Endothelial cell (in vitro differentiated cells): ENCODE data around the gene DAZAP1. TPM values are rescaled to one million over a fixed set of nuclear protein-coding genes. Genes with fewer than 3 reads are reported as not detected.

ENCODE experiments used
- DNase-seq: peaks from one replicate; pipeline ENCODE4 v3.0.0; 2021; ENCODE audit warnings: low spot score
- H3K27ac Mint-ChIP-seq: one replicate; pipeline ENCODE4 v1.8.0; 2021; ENCODE audit warnings: mixed read lengths, inconsistent platforms; ENCODE audit not compliant: unreplicated experiment
- H3K27me3 Mint-ChIP-seq: one replicate; pipeline ENCODE4 v1.8.0; 2021; ENCODE audit warnings: mild to moderate bottlenecking, moderate library complexity, mixed read lengths, inconsistent platforms; ENCODE audit not compliant: unreplicated experiment
- H3K36me3 Mint-ChIP-seq: one replicate; pipeline ENCODE4 v1.8.0; 2021; ENCODE audit warnings: mild to moderate bottlenecking, low read depth, mixed read lengths, inconsistent platforms; ENCODE audit not compliant: unreplicated experiment
- H3K4me1 Mint-ChIP-seq: one replicate; pipeline ENCODE4 v1.8.0; 2021; ENCODE audit warnings: mild to moderate bottlenecking, mixed read lengths, inconsistent platforms; ENCODE audit not compliant: unreplicated experiment
- H3K4me3 Mint-ChIP-seq: one replicate; pipeline ENCODE4 v1.8.0; 2021; ENCODE audit warnings: mild to moderate bottlenecking, mixed read lengths, inconsistent platforms; ENCODE audit not compliant: unreplicated experiment
- H3K9me3 Mint-ChIP-seq: one replicate; pipeline ENCODE4 v1.8.0; 2021; ENCODE audit warnings: mixed read lengths, inconsistent platforms; ENCODE audit not compliant: unreplicated experiment
- total RNA-seq: library from RNA; stranded (reverse); fragmentation: NEBNext Ultra II Directional; extraction: Animal tissue kit (Norgen Biotek cat#: 25700); gene quantifications from one replicate; pipeline ENCODE4 v1.2.1, GENCODE V29; 2021; ENCODE audit not compliant: unreplicated experiment
- TF ChIP-seq, protein P1 (sequence below): fragments of 200-600 bp; sonication (generic); IDR thresholded peaks from one replicate; pipeline ENCODE4 v1.5.0; 2021; ENCODE audit warnings: antibody characterized with exemption; ENCODE audit not compliant: unreplicated experiment

DAZAP1 gene
- total RNA-seq, 1 donor from 2014 or later, result 145 TPM

- no peaks in the 10 kb centered on the region for H3K27me3 Mint-ChIP-seq
- H3K4me1 Mint-ChIP-seq, result peaks cover 3% of the 10 kb centered on the region
- TF ChIP-seq, protein P1, sequence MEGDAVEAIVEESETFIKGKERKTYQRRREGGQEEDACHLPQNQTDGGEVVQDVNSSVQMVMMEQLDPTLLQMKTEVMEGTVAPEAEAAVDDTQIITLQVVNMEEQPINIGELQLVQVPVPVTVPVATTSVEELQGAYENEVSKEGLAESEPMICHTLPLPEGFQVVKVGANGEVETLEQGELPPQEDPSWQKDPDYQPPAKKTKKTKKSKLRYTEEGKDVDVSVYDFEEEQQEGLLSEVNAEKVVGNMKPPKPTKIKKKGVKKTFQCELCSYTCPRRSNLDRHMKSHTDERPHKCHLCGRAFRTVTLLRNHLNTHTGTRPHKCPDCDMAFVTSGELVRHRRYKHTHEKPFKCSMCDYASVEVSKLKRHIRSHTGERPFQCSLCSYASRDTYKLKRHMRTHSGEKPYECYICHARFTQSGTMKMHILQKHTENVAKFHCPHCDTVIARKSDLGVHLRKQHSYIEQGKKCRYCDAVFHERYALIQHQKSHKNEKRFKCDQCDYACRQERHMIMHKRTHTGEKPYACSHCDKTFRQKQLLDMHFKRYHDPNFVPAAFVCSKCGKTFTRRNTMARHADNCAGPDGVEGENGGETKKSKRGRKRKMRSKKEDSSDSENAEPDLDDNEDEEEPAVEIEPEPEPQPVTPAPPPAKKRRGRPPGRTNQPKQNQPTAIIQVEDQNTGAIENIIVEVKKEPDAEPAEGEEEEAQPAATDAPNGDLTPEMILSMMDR, result no peak
- H3K36me3 Mint-ChIP-seq, result peaks cover 17% of the 10 kb centered on the region
- H3K9me3 Mint-ChIP-seq, result no peaks in the 10 kb centered on the region
- no peak overlapping the region for H3K27ac Mint-ChIP-seq
- DNase-seq, result no peak
- no peak overlapping the region for H3K4me3 Mint-ChIP-seq
These were observed 34.3 kb upstream of the DAZAP1 start for GRCh38 chr19:1373042-1373533.

- TF ChIP-seq, protein P1, result no peak
- Mint-ChIP-seq H3K27ac (no peak overlapping the region), H3K4me3 (peak overlapping the region; percentile 19), H3K27me3 (no peaks in the 10 kb centered on the region), H3K4me1 (peaks cover 3% of the 10 kb centered on the region), H3K36me3 (peaks cover 16% of the 10 kb centered on the region), H3K9me3 (no peaks in the 10 kb centered on the region)
- no peak for DNase-seq
These were observed 33.7 kb upstream of the DAZAP1 start for GRCh38 chr19:1373534-1374249.

DNA sequence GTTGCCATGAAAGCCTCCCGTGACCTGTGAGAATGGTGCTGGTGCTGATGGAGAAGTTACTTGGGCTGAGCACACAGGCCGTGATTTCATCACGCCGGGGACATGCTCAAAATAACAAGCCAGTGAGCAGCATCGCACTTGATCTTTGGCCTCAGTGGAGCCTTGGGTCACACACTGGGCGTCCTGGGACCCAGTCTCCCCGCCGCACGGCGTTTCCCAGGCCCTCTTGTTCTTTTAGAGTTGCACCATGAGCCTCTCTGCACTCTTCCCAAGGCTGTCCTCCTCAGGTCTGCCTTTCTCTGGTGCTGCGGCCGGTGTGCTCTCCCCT is 33.2 kb upstream of the DAZAP1 start:
- peak overlapping the region; percentile 19 for H3K4me3 Mint-ChIP-seq
- H3K9me3 Mint-ChIP-seq, result no peaks in the 10 kb centered on the region
- TF ChIP-seq, protein P1, result no peak
- peaks cover 3% of the 10 kb centered on the region for H3K4me1 Mint-ChIP-seq
- H3K36me3 Mint-ChIP-seq, result peaks cover 16% of the 10 kb centered on the region
- no peaks in the 10 kb centered on the region for H3K27me3 Mint-ChIP-seq
- no peak overlapping the region for H3K27ac Mint-ChIP-seq
- DNase-seq, result no peak

GRCh38 chr19:1376415-1376805 is 31.0 kb upstream of the DAZAP1 start:
- TF ChIP-seq, protein P1, result no peak
- Mint-ChIP-seq H3K4me3 (peak overlapping the region; percentile 40), H3K9me3 (no peaks in the 10 kb centered on the region), H3K27ac (no peak overlapping the region), H3K4me1 (peaks cover 3% of the 10 kb centered on the region), H3K27me3 (peaks cover 5% of the 10 kb centered on the region), H3K36me3 (peaks cover 11% of the 10 kb centered on the region)
- DNase-seq, result no peak

DNA sequence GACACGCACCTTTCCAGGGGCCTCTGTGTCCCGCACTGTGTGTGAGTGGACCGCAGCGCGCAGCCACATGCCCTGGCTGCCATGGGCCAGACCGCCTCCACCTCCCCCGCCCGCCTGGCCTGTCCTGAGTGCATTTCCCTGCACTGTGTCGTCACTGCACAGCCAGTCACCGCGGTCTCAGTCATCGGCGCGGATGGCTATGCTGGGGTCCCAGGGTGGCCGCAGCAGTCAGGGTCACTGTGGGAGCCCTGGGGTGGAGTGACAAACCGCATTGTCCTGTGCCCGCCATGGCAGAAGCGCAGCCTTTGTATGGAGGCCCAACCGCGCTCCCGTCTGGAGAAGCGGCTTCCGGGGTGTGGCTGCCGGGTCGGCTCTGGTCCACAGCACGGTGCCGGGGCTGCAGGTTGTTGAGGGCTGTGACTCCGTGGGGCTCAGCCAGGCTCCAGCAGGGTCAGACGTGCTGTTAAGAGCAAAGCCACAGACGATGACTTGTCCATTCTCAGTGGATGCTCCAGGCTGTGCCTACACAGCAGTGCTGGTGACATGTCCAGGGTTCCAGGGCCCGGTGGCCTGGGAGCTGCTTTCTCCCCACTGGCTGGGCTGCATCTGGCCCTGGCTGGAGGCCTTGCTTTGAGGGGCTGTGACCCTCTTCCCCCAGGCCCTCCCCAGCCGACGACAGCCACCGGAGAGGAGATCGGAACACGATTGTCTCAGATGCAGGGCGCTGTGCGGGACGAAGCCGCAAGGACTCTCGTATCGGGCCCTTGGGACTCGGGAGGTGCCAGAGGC is 30.0 kb upstream of the DAZAP1 start:
- Mint-ChIP-seq H3K36me3 (peaks cover 11% of the 10 kb centered on the region), H3K27ac (no peak overlapping the region), H3K9me3 (no peaks in the 10 kb centered on the region), H3K4me1 (peaks cover 3% of the 10 kb centered on the region), H3K27me3 (peaks cover 7% of the 10 kb centered on the region), H3K4me3 (no peak overlapping the region)
- no peak for DNase-seq
- TF ChIP-seq, protein P1, result no peak
